ENCODE measurements around the gene TBXT. TPM values are rescaled to one million over a fixed set of nuclear protein-coding genes. Genes with fewer than 3 reads are reported as not detected.
"Not testable (repeated sequence)": the region's sequence is repeated elsewhere in the genome, so short reads cannot be mapped to it uniquely, and the experiment has no call there.

TBXT gene, protein sequence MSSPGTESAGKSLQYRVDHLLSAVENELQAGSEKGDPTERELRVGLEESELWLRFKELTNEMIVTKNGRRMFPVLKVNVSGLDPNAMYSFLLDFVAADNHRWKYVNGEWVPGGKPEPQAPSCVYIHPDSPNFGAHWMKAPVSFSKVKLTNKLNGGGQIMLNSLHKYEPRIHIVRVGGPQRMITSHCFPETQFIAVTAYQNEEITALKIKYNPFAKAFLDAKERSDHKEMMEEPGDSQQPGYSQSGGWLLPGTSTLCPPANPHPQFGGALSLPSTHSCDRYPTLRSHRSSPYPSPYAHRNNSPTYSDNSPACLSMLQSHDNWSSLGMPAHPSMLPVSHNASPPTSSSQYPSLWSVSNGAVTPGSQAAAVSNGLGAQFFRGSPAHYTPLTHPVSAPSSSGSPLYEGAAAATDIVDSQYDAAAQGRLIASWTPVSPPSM
- polyA plus RNA-seq (ENCODE audit: insufficient read length in 4 of 4), result not detected

DNA sequence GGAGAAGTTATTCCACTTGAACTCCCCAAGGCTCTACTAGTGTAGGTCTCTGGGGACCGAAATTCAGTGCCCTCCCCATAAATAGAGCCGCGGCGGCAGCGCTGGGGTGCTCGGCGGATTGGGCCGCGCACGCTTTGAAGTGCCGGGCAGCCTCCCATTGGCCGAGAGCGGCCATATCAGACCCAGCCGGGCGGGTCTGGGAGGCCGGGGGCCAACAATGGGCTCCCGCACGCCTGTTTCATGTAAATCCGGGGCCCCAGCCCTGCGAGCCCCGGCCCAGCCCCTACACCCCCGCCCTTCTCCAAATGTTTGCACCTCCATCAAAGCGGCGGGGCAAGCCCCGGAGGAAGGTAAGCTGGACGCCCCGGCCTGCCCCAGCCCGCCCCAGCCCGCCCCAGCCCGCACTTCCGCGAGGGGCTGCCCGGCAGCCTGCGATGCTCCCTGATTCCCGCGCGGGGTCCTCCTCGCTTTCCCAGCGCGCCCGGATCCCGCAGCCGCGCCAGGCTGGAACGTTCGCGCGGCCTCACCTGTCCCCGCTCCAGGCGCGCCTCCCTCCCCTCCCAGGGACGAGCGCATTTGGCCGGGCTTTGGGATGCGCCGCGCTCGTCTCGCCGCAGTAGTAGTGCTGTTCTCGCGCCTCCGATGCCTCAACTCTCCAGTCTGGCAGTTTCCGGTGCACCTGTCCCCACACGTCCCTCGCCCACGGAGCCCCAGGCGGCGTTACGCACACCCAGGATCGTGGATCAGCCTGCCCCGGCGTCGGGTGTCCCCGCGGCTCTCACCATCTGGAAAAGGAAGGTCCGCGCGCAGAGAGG lies at the start of gene TBXT:
Gene TBXT, minus strand, starts transcription at position 51 of the 815 bp plus-strand sequence. CDS start 260 bp downstream, outside the sequence.
- DNase-seq (ENCODE audit: low read depth in 4 of 4, low spot score in 3 of 4), result no peak

DNA sequence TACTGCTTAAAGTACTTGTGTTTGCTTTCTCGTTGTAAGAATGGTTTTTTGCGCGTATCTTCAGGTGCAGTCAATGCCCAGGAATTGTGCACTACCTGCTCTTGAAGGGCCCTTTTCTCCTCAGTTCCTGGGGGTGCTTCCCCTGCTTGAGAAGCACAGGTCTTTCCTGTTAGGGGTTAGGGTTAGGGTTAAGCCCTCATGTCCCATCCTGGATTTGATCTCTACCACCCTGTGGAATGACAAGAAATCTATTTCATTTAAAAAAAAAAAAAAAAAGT lies 39.6 kb upstream of the TBXT start:
- DNase-seq (ENCODE audit: low read depth in 4 of 4, low spot score in 3 of 4), result no peak

DNA sequence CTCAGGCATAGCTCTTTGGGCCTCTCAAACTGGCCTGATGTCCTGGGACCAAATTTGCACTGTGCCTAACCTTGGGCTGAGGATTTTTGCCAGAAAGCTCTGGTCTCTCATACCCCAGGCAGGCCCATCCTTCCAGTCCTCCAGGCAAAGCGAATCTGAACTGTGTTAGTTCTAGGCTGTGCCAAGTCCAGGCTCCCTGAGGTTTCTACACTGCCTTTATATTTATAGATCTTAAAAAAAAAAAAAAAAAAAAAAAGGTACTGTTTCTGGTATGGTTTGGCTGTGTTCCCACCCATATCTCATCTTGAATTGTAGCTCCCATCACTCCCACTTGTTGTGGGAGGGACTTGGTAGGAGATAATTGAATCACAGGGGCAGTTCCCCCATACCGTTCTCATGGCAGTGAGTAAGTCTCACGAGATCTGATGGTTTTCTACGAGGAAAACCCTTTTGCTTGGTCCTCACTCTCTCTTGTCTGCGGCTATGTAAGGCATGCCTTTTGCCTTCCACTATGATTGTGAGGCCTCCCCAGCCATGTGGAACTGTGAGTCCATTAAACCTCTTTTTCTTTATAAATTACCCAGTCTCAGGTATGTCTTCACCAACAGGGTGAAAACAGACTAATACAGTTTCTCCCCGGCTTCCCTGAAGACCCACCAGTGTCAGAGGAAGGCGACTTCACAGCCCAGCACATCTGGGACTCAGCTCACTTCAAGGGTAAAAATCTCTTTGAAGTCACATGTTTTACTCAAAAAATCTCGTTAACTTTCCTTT lies 39.0 kb upstream of the TBXT start:
- no peak for DNase-seq (ENCODE audit: low read depth in 4 of 4, low spot score in 3 of 4)

DNA sequence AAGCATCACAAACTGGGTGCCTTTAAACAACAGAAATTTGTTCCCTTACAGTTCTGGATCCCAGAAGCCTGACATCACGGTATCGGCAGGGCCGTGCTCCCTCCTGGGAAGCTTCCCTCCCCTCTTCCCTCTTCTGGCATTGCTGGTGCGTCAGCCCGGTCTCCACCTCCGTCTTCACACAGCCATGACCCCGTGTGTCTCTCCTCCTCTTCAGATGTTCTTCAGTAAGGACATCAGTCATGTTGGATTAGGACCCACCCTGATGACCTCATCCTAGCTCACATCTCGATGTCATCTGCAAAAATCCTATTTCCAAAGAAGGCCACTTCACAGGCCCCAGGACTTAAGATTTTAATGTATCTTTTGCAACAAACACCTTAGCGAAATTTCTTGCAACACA lies 38.4 kb upstream of the TBXT start:
- DNase-seq (ENCODE audit: low read depth in 4 of 4, low spot score in 3 of 4), result no peak

DNA sequence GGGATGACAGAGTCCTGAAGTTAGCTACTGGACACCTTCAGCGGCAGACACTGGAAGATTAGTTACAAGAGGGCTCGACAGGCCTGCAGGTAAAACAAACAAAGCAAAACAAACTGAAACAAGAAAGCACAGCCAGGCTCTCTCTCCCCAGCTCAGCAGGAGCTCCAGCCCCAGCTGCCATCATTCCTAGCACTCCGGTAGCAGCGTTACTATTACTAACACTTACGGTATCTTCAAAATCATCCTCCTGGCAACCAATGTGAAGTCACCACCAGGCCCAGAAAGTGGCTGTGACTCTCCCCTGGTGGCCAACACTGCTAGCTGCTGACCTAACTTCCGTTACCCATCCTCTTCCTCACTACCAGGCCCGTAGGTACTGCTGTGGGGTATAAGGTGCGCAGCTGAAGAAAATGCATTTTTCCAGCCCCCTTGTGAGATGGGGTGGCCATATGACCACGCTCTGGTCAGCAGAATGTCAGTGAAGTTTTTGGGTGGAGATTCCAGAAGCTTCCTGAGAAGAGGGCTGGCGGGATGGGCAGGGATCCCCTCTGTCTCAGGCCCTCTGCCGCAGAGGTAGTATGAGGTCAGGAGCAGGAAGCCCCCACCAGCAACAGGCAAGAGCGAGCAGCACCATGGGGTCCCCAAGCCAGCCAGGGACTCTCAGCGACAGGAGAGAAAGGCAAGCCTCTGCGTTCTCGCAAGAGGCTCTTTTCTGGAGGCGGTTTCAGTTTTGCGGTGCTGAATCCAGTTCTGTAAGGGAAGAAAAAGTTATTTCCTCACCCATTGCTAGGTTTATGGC lies 37.4 kb upstream of the TBXT start:
- DNase-seq (ENCODE audit: low read depth in 4 of 4, low spot score in 3 of 4), result no peak

DNA sequence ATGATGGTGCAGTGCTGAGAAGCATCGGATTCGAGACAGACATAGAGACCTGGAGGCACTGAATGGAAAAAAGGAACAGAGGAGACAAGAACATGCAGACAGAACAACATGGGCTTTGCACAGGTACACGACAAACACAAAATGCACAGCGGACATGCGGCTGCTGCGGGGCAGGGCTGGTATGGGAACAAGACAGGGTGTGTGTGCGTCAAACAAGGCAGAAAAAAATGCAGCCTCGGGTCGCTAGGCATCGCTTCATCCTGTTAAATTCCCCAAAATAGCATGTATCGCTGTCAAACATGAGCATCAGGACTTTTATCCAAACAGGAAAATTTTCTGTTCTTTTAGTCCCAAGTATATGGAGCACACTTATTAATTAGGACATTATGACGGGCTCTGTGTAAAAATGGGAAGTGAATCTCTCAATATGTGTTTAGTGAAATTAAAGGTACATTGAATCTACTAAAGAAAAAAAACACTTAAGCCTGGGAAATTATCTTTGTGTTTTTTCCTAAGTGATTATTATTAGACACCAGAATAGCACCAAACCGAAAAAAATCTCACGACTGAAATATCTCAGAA lies 36.1 kb upstream of the TBXT start:
- no peak for DNase-seq (ENCODE audit: low read depth in 4 of 4, low spot score in 3 of 4)

DNA sequence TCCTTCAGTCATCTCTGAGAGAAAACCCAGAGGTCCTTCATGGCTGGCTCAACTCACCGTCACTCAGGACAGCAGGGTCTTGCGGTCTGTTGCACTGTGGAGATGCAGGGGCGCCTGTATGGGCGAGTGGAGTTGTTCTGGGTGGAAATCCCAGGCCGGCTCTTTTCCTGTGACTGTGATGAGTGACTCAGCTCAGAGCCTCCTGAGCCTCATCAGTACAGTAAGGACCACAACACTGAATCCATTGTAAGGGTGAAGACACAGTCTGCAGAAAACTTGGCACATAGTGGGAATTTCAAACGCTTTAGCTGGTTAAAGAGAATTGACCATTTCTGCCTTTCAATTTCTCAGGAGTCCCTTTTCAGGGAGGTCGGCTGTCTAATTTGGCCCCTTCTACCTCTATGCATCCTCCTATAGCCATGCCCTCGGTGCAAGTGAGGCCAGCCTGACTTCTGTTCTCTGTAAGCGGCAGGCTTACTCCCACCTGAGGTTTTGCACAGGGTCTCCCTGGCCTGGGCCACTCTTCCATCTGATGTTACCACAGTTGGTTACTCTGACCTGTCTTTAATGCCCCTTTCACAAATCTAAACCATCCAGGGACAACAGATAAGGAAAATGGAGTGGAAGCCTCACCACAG lies 35.5 kb upstream of the TBXT start:
- no peak for DNase-seq (ENCODE audit: low read depth in 4 of 4, low spot score in 3 of 4)

DNA sequence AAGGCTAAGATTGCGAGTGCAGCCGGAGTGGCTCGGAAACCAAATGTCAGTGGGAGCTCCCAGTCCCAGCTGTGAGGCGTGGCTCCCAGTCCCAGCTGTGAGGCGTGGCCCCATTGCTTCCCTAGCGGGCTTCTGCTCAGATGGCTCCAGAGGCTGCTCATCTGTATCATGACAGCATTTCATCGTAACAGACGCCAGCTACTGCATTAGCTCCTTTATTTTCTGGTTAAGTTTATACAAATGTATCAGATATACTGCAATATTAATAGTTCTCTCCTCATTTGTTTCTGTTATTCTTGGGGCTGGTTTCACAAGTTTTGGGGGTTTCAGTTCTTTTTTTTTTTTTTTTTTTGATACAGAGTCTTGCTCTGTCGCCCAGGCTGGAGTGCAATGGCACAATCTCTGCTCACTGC lies 34.7 kb upstream of the TBXT start:
- no peak for DNase-seq (ENCODE audit: low read depth in 4 of 4, low spot score in 3 of 4)

DNA sequence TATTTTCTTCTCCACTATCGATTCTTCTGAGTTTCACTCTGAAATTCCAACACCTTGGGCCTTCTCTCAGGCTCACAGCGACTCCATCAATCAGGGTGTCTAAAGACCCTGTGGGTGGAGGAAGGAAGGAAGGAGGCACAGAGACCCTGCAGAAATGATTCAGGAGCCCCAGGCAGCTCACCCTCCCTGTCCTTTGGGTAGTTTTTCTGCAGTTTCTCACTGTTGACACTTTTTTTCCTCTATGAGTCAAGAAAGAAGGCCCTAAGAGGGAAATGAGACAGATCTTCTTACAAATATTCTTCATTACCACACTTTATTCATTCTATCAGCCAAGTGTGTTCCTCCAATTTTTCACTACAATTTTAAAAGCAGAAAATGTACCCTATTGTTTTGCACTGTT lies 34.2 kb upstream of the TBXT start:
- DNase-seq (ENCODE audit: low read depth in 4 of 4, low spot score in 3 of 4), result no peak

DNA sequence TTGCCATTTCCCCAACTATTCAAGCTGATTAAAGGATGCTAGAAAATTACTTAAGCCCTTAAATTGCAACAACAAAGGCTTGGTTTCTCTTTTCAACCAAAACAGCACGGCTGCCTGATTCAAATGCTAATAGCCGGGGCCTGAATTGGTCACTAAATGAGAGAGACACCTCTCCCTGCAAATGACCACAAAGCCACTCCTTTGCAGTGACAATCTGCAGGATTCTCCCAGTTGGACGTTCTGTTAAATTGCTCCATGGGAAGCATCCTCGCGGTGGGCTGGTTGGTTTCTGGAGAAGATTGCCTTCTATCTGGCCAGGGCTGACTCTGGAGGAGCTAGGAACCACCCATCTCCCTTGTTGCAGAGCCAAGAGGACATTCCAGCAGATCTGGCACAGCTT lies 29.7 kb upstream of the TBXT start:
- DNase-seq (ENCODE audit: low read depth in 4 of 4, low spot score in 3 of 4), result no peak

DNA sequence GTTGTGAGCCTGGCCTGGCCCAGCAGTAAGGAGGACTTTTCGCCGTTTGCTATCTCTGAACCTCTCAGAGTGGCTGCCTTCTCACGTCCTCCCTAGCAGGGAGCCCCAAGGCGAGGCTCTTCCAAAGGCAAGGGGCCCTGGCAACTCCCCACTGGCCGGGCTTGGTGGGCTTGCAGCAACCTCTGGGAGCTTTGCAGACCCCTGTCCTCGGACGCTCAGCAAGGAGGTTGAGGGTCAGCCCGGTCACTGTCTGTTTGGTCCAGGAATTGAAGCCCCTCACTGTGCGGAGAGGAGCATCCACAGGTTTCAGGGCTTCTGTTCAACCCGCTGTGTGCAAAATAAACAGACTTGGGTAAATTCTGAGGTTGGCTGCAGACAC lies 28.2 kb upstream of the TBXT start:
- no peak for DNase-seq (ENCODE audit: low read depth in 4 of 4, low spot score in 3 of 4)

DNA sequence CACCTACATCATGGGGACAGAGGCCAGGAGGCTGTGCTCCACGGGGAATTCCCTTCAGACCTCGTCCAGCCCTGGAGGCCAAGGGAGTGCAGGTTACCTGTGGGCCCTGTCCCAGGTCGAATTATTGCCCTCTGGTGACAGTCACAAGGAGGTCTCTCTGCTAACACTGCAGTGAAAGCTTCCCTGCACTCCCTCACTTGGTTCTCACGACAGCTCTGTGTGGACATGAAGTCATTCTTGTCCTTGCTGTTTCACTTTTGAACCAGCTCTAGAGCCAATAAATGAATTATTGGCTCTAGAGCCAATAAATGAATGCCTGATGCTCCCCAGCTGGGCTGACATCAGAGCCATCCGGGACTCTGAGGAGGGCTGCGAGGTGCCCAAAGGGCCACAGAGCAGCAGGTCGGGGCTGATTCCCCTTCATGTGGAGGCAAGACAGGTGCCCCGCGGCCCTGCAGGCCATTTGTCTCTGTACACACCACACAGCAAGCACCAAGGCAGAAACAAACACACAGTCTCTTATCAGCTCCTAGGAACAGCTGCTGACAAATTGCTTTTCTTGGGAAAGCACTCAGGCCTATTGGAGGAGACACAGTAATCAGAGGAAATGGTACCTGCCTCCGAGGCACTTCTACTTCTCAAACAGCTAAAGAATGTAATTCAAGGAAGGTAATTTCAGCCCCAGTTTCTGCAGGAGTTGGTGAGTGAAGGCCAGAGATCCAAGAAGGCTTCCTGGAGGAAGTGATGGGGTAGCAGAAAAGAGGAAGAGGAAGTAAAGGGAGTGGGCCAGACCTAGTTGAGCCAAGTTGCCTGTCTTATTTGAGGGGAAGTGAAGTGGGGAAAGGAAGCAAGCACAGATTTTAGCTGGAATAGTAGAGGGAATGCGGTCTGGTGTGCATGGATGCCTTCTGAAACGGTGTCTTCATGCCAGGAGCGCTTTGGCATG lies 27.5 kb upstream of the TBXT start:
- DNase-seq (ENCODE audit: low read depth in 4 of 4, low spot score in 3 of 4), result no peak

DNA sequence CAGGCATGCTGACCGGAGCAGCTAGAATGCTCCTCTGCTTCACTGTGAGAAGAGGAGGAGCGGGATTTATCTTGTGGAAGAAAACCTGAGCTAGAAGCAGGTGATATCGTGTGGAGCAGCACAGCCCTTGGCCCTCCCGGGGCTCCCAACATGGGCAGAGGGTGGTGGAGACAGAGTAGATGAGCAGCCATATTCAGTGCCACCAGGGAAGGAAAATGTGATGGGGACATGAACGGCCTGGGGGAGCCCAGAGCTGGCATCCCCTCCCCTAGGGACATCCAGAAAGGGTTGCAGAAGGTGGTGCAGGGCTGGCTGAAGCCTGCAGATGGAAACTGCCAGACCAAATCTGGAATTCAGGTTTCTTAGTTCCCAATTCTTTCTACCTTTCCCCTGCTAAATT lies 24.9 kb upstream of the TBXT start:
- DNase-seq (ENCODE audit: low read depth in 4 of 4, low spot score in 3 of 4), result no peak

DNA sequence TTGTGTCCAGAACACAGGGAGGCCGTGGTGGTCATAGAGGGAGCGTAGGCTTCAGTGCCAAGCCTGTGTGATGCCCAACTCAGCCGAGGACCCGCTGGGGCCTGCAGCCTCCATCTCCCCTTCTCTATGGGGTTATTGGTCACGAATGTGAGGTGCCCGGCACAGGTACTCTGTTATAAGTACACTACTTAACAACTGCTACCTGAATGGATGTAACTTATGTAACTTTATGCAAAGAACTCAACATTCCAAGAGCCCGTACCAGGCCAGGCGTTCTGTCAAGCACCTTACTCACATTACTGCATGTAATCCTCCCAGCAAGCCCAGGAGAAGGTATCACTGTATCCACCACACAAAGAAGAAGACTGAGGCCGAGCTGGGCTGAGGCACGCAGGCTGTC lies 24.5 kb upstream of the TBXT start:
- no peak for DNase-seq (ENCODE audit: low read depth in 4 of 4, low spot score in 3 of 4)

DNA sequence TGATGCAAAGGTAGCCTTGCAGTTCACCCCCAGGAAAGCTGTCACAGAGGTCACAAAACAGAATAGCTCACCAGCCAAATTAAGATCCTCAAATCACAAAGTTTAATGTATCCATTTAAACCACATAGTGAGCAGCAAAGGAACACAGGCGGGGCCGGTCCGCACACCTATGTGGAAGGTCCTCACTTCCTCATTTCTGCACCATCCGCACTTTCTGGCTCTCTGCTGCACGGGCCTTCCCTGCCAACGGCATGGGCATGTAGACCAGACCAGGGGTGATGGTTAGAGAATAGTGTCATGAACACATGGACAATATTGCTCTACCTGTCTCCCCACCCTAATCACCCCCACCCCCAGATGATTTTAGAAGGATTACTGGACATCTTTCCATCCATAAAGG lies 12.1 kb upstream of the TBXT start:
- no peak for DNase-seq (ENCODE audit: low read depth in 4 of 4, low spot score in 3 of 4)

DNA sequence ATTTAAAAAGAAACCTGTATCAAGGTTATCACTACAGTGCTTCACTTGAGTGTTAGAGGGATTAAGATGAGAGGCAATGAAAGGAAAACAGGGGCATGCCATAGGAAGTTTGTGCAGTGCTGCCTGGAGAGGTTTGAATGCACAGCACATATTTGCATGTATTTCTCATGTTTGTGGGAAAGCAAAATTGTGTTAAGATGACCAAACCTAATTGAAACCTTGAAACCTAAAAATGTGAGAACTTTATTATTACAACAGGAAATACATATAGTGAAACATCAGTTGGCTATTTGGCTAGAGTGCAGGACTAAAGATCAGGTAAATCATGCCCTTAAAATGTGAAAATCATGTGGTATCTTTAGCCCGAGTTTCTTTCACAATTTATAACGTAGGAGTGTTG lies 8.5 kb upstream of the TBXT start:
- no peak for DNase-seq (ENCODE audit: low read depth in 4 of 4, low spot score in 3 of 4)

DNA sequence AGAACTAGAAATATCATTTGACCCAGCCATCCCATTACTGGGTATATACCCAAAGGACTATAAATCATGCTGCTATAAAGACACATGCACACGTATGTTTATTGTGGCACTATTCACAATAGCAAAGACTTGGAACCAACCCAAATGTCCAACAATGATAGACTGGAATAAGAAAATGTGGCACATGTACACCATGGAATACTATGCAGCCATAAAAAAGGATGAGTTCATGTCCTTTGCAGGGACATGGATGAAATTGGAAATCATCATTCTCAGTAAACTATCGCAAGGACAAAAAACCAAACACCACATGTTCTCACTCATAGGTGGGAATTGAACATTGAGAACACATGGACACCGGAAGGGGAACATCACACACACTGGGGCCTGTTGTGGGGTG lies 7.4 kb upstream of the TBXT start:
- not testable (repeated sequence) for DNase-seq (ENCODE audit: low read depth in 4 of 4, low spot score in 3 of 4)

DNA sequence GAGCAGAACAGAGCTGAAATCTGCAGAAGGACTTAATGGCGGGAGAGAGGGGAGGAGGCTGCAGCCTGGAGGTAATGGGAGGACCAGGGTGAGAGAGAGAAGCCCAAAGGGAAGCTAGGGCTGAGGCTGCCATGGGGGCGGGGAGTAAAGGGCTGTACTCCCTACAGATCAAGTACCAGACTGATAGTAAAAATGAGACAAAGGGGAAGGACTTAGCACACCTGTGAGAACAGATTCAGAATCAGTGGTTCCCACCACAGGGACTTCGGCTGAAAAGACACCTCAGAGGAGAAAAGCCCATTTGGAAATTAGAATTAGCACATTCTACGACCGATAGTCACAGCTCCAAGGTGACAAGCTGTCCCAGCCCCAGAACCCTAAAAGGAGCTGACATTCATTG lies 6.4 kb upstream of the TBXT start:
- DNase-seq (ENCODE audit: low read depth in 4 of 4, low spot score in 3 of 4), result no peak

Data from left renal pelvis (tissue), 4 donors.